ENCODE results near the gene TACC2.

TACC2 gene

DNA sequence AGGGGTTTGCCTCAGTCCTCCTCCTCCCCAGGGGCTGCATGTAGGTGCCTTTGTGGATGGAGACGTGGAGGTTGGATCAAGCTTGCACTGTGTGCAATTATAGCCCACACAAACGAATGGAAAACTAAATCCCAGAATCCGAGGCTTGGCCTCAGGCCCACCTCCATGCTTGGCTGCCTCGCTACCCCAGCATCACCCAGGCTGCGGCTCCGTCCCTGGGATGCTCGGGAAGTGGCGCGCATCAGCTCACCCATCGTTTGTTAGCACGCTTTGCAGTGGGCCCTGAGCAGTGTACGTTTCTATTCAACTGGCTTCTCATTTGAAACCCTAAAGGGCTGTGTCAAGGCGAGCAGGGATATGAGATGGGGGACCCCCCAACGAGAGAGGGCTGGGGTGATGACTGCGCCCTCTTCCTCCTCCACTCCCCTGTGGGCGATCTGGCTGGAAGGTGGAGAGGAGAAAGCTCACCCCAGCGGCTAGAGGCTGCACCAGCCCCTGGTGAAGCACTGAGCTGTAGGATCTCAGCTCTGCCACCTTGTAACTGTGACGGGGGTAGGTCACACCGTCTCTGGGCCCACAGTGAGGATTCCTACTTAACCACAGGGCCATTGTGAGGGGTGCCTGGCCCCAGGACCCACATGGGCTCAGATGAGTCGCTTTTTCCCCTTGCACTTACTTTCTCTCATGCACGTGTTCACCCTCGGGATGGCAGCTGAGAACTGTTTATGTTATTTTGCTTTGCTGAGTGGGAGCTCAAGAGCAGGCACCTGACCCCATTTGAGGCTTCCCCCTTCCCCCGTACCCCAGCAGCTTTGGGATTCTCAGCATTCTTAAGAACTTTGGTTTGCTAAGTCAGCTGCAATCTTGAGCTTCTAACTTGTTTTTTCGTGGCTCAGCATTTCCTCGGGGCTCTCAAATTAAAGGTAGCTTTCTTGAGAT lies 269.4 kb downstream of the TACC2 start:
- Histone ChIP-seq H3K36me3 (ENCODE audit: insufficient read depth, low read length) (no peaks in the 10 kb centered on the region), H3K27ac (ENCODE audit: low read length) (no peak overlapping the region), H3K9me3 (ENCODE audit: insufficient read depth, low read length, severe bottlenecking) (no peaks in the 10 kb centered on the region), H3K4me2 (ENCODE audit: insufficient read depth, low read length) (no peak overlapping the region), H3K79me2 (ENCODE audit: insufficient read depth, low read length) (no peaks in the 10 kb centered on the region), H2AFZ (ENCODE audit: low read depth, low read length) (no peak overlapping the region), H4K20me1 (ENCODE audit: insufficient read depth, low read length) (no peaks in the 10 kb centered on the region), H3K27me3 (ENCODE audit: insufficient read depth, low read length, poor library complexity) (no peaks in the 10 kb centered on the region), H3K4me1 (ENCODE audit: insufficient read depth, low read length) (no peaks in the 10 kb centered on the region), H3K4me3 (ENCODE audit: low read depth in 1 of 2, low read length in 2 of 2) (no peak overlapping the region), H3K9ac (ENCODE audit: low read depth, low read length) (no peak overlapping the region)
- no peak for ATAC-seq (ENCODE audit: insufficient read depth, low read depth)
- TF ChIP-seq EZH2 (IDR thresholded peaks at IDR 0.05; ENCODE audit: borderline replicate concordance, low read depth, low read length, severe bottlenecking) (no peak), CTCF (IDR thresholded peaks at IDR 0.05; ENCODE audit: borderline replicate concordance, extremely low read depth, low read length, poor library complexity, severe bottlenecking) (no peak)
- DNase-seq = no peak

GRCh38 chr10:122259075-122259466 lies 270.1 kb downstream of the TACC2 start:
- TF ChIP-seq CTCF (IDR thresholded peaks at IDR 0.05; ENCODE audit: borderline replicate concordance, extremely low read depth, low read length, poor library complexity, severe bottlenecking) = no peak
- TF ChIP-seq EZH2 (IDR thresholded peaks at IDR 0.05; ENCODE audit: borderline replicate concordance, low read depth, low read length, severe bottlenecking) = no peak
- Histone ChIP-seq H3K79me2 (ENCODE audit: insufficient read depth, low read length) (no peaks in the 10 kb centered on the region), H3K4me2 (ENCODE audit: insufficient read depth, low read length) (no peak overlapping the region), H3K4me3 (ENCODE audit: low read depth in 1 of 2, low read length in 2 of 2) (no peak overlapping the region), H2AFZ (ENCODE audit: low read depth, low read length) (no peak overlapping the region), H4K20me1 (ENCODE audit: insufficient read depth, low read length) (no peaks in the 10 kb centered on the region), H3K9me3 (ENCODE audit: insufficient read depth, low read length, severe bottlenecking) (no peaks in the 10 kb centered on the region), H3K27me3 (ENCODE audit: insufficient read depth, low read length, poor library complexity) (peaks cover 2% of the 10 kb centered on the region), H3K36me3 (ENCODE audit: insufficient read depth, low read length) (no peaks in the 10 kb centered on the region), H3K27ac (ENCODE audit: low read length) (no peak overlapping the region), H3K4me1 (ENCODE audit: insufficient read depth, low read length) (no peaks in the 10 kb centered on the region), H3K9ac (ENCODE audit: low read depth, low read length) (no peak overlapping the region)
- DNase-seq (no peak), ATAC-seq (ENCODE audit: insufficient read depth, low read depth) (no peak)

- peaks cover 2% of the 10 kb centered on the region for H3K27me3 ChIP-seq (ENCODE audit: insufficient read depth, low read length, poor library complexity)
- no peaks in the 10 kb centered on the region for H3K4me1 ChIP-seq (ENCODE audit: insufficient read depth, low read length)
- no peak overlapping the region for H2AFZ ChIP-seq (ENCODE audit: low read depth, low read length)
- no peak overlapping the region for H3K4me2 ChIP-seq (ENCODE audit: insufficient read depth, low read length)
- ATAC-seq (ENCODE audit: insufficient read depth, low read depth) (no peak), DNase-seq (no peak)
- H3K79me2 ChIP-seq (ENCODE audit: insufficient read depth, low read length) = no peaks in the 10 kb centered on the region
- TF ChIP-seq EZH2 (IDR thresholded peaks at IDR 0.05; ENCODE audit: borderline replicate concordance, low read depth, low read length, severe bottlenecking) = no peak
- TF ChIP-seq CTCF (IDR thresholded peaks at IDR 0.05; ENCODE audit: borderline replicate concordance, extremely low read depth, low read length, poor library complexity, severe bottlenecking) = no peak
- H3K27ac ChIP-seq (ENCODE audit: low read length) = no peak overlapping the region
- no peaks in the 10 kb centered on the region for H3K36me3 ChIP-seq (ENCODE audit: insufficient read depth, low read length)
- no peaks in the 10 kb centered on the region for H4K20me1 ChIP-seq (ENCODE audit: insufficient read depth, low read length)
- H3K9ac ChIP-seq (ENCODE audit: low read depth, low read length) = no peak overlapping the region
- no peaks in the 10 kb centered on the region for H3K9me3 ChIP-seq (ENCODE audit: insufficient read depth, low read length, severe bottlenecking)
- H3K4me3 ChIP-seq (ENCODE audit: low read depth in 1 of 2, low read length in 2 of 2) = no peak overlapping the region
Measured at GRCh38 chr10:122261584-122261983, 272.6 kb downstream of the TACC2 start.

Measured in DND-41 (cell line).